Urothelium cell line (cell line): ENCODE data around the gene KLF1.
"Not testable (repeated sequence)": the region's sequence is repeated elsewhere in the genome, so short reads cannot be mapped to it uniquely, and the experiment has no call there.

Experiments
- DNase-seq: peaks from one replicate; pipeline ENCODE4 v3.0.0; 2011; ENCODE audit warnings: low spot score, mixed read lengths
- FAIRE-seq: peaks from 2 replicates; lab custom pipeline; 2011; peaks lifted over from hg19 to GRCh38; lab: Jason Lieb, UNC

KLF1 gene

DNA sequence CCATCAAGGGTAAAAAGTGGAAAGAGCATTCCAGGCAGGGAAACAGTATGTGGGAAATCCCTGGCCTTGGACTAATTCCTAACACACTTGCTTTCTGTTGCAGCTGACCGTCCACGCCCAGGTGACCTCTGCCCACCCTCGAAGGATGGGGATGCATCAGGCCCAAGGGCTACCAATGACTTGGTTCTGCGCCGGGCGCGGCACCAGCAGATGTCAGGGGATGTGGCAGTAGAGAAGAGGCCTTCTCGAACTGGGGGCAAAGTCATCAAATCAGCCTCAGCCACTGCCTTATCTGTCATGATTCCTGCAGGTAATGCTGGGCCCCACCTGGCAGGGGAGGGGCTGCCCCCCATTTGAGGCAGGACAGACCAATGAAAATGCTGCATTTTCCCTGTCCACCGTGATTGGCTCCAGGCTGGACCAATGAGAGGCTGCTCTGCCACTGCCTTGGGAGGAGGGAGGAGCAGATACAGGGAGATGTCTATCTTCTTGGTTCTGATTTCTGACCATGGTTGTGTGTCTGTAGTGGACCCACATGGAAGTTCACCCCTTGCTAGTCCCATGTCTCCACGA is 18.4 kb downstream of the KLF1 start:
- no peak for DNase-seq
- FAIRE-seq: no peak

DNA sequence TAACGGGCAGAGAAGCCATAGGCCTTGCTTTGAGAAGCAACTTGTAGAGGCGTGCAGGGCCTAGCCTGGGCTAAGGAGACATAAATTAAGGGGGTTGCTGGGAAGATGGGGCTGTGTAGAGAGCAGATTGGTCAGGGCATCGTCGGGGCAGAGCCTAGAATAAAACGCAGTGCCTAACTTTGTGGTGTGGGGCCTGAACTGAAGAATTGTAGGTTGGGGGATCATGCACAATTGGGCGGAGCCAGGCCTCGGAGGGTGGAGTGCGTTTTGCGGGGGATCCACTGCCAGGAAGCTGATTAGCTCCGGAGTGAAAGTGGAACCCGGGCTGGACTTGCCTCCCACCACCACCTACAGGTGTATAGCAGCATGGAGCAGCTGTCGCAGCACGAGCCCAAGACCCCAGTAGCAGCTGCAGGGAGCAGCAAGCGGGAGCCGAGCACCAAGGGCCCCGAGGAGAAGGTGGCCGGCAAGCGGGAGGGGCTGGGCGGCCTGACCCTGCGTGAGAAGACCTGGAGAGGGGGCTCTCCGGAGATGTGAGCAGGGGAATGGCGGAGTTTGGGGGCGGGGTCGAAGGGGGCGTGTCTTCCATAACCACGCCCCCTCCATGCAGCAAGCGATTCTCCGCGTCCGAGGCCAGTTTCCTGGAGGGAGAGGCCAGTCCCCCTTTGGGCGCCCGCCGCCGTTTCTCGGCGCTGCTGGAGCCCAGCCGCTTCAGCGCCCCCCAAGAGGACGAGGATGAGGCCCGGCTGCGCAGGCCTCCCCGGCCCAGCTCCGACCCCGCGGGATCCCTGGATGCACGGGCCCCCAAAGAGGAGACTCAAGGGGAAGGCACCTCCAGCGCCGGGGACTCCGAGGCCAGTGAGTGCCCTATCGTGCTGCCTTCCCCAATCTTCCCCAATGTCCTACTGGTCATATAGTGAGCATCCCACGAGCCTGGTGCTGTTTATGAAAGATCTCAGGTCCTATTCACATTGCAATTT is 19.6 kb downstream of the KLF1 start:
- no peak for DNase-seq
- FAIRE-seq: no peak

DNA sequence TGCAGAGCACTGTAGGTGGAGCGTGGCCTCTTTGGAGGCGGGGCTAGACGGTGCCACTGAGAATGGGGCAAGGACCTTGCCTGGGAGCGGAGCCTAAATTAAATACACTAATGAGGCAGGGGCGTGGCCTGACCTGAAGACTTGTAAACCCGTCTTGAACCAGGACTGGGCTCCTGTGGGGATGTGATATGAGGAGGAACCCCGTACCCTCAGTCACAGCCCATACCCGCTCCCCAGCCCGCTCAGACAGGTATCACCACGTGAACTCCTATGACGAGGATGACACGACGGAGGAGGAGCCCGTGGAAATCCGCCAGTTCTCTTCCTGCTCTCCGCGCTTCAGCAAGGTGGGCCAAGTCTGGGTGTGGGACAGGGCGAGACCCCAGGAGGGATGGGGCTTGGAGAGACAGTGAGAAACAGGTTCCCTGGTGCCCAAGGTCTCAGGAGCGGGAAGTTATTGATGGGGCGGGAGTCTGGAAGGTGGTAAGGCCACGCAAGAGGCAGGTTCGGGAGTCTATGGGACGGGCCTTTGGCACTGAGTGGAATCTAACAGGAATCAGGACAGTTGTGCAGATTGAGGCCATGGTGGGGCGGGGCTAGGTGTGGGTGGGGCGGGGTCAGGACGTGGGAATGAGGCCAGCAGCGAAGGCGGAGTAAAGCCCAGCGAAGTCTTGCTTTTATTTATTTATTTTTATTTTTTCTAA is 20.4 kb downstream of the KLF1 start:
- DNase-seq: no peak
- no peak for FAIRE-seq

DNA sequence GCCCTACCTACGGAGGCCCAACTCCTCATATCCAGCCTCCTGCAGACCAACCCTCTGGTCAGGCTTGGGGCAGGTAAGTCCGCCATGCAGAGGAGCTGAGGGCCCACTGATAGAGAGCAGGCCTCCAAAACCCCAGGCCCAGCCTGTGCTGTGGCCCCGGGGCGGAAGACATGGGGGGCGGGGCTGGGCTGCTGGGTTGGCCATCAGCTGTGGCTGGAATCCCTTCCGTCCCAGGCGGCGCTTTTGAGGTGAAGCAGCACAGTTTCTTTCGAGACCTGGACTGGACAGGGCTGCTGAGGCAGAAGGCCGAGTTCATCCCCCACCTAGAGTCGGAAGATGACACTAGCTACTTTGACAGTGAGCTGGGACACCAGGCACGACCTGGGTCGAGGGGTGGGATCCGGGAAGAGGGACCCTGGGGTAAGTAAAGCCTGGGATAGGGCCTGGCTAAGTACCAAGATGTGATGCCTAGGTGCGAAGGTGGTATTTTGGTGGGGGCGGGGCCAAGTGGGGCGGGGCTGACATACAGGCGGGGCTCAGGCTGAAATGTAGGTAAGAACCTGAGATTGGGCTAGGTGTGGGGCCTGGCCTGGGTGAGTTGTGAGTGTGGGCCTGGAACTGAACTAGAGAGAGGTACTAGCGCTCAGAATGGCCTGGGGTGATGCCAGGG is 21.1 kb downstream of the KLF1 start:
- DNase-seq (no peak), FAIRE-seq (no peak)

DNA sequence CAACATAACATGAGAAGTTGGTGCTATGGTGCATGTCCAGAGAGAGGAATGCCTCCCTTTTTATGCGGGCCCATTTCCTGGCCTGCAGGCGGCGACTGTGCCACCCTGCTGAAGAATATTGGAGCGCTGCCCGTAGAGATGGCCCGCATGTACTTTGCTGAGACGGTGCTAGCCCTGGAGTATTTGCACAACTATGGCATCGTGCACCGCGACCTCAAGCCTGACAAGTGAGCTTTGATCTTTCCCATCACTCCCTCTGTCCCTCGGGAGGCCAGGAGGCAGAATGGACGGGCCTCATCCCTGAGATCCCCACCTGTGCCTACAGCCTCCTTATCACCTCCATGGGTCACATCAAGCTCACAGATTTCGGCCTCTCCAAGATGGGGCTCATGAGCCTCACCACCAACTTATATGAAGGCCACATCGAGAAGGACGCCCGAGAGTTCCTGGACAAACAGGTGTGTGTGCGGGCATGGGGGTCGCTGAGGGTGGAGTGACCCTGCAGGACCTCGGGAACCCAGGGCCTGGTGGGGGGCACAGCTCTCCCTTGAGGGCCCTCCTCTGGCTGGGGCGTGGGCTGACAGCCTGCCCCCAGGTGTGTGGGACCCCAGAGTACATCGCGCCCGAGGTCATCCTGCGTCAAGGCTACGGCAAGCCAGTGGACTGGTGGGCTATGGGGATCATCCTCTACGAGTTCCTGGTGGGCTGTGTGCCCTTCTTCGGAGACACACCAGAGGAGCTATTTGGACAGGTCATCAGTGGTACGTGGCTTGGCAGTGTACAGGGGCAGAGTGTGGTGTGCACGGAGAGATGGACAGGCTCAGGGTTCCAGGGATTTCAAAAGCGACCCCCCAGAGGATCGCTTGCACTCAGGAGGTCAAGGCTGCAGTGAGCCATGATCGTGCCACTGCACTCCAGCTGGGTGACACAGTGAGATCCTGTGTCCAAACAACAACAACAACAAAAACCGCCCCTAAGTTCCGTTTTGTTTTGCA is 22.0 kb downstream of the KLF1 start:
- FAIRE-seq (no peak), DNase-seq (no peak)

DNA sequence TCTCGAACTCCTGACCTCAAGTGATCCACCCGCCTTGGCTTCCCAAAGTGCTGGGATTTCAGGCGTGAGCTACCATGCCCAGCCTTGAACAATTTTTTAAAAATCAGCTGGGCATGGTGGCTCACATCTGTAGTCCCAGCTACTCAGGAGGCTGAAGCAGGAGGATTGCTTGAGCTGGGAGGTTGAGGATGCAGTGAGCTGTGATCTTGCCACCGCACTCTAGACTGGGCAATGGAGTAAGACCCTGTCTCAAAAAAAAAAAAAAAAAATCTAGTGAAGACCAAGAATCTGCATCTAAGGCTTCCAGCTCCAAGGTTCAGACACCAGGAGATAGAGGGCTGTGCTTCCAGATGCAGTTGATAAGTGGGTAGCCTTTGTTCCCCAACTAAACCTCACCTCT is 22.9 kb downstream of the KLF1 start:
- no peak for DNase-seq
- FAIRE-seq: no peak

DNA sequence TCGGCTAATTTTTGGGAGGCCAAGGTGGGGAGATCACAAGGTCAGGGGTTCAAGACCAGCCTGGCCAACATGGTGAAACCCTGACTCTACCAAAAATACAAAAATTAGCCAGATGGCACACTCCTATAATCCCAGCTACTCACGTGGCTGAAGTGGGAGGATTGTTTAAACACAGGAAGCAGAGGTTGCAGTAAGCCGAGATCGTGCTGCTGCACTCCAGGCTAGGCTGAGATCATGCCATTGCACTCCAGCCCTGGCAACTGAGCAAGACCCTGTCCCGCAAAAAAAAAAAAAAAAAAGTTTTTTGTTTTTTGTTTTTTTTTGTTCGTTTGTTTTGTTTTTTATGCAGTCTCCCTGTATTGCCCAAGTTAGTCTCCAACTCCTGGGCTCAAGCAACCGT is 27.5 kb downstream of the KLF1 start:
- DNase-seq (no peak), FAIRE-seq (no peak)

DNA sequence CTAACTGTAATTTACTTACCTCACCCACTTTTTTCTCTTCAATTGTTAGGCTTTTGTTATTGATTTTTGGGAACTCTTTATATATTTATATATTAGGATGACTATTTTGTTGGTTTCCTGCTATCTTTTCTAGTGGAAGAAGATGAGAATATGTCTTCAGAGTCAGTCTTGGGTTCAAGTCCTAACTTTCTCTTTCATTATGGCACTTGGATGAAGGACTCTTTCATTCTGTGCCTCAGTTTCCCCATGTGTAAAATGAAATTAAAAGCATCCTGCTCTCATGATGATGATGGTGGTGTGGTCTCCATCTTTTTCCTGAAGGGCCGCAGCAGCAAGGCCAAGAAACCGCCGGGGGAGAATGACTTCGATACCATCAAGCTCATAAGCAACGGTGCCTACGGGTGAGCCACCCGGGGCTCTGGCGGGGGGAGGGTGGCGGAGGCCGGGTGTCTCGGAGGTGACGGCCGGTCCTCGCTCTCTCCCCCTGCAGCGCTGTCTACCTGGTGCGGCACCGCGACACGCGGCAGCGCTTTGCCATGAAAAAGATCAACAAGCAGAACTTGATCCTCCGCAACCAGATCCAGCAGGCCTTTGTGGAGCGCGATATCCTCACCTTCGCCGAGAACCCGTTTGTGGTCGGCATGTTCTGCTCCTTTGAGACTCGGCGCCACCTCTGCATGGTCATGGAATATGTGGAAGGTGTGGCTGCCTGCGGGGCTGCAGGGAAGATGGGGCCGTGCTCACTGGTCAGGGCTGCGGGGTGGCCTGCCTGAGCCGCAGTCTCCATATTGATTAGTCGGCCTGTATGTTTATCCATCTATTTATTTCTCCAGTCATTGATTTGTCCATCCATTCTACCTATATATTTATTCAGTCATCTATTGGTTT is 28.7 kb downstream of the KLF1 start:
- no peak for FAIRE-seq
- DNase-seq: no peak

DNA sequence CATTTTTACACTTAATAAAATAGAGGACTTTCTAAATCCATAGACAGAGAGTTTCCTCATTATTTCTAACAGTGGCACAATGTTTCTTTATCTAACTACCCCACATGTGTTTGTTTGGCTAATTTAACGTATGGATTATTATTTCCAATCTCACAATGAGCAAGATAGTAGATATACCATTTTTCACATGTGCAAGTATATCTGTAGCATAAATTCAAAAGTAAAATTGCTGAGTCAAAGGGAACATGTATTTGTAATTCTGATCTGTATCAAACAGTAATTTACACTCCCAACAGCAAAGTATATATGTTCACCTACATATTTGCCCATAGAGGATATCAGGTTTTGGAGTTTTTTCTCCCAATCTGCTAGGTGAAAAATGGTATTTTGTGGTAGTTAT is 30.3 kb downstream of the KLF1 start:
- FAIRE-seq (no peak), DNase-seq (no peak)

DNA sequence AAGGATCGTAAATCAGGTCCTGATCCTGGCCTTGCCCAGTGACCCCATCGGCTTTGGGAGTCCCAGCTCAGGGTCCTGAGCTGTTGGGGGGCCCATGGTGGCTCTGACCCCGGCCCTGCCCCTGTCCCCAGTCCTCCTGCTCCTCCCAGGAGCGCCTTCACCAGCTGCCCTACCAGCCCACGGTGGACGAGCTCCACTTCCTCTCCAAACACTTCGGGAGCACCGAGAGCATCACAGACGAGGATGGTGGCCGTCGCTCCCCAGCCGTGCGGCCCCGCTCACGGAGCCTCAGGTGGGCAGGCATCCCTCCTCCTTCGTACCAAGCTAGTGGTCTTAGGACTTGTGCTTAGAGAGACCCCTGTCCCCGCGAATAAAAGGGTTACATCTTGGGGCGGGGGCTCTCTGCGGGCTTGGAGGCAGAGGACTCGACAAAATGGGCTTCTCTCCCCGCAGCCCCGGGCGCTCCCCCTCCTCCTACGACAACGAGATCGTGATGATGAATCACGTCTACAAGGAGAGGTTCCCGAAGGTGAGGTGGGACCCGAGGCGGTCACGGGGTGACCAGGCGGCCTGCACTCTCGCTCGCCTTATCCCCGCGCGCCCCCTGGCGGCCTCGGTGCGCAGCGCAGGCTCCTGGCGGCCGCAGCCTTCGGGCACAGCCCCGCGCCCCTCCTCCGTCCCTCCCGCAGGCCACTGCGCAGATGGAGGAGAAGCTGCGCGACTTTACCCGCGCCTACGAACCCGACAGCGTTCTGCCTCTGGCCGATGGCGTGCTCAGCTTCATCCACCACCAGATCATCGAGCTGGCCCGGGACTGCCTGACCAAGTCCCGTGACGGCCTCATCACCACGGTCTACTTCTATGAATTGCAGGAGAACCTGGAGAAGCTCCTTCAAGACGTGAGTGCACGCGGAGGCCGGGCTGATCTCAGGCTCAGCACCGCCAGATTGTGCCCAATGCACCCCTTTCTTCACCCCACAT is 39.6 kb downstream of the KLF1 start:
- DNase-seq (peak; percentile 83), FAIRE-seq (no peak)

DNA sequence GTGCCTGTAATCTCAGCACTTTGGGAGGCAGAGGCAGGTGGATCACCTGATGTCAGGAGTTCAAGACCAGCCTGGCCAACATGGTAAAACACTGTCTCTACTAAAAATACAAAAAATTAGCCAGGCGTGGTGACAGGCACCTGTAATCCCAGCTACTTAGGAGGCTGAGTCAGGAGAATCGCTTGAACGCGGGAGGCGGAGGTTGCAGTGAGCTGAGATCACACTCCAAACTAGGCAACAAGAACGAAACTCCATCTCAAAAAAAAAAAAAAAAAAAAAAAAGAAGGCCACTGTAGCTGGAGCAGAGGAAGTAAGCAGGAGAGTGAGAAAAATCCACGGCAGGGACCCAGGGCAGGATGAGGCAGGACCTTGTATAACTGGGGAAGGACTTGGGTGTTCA is 40.4 kb downstream of the KLF1 start:
- not testable (repeated sequence) for FAIRE-seq, DNase-seq

DNA sequence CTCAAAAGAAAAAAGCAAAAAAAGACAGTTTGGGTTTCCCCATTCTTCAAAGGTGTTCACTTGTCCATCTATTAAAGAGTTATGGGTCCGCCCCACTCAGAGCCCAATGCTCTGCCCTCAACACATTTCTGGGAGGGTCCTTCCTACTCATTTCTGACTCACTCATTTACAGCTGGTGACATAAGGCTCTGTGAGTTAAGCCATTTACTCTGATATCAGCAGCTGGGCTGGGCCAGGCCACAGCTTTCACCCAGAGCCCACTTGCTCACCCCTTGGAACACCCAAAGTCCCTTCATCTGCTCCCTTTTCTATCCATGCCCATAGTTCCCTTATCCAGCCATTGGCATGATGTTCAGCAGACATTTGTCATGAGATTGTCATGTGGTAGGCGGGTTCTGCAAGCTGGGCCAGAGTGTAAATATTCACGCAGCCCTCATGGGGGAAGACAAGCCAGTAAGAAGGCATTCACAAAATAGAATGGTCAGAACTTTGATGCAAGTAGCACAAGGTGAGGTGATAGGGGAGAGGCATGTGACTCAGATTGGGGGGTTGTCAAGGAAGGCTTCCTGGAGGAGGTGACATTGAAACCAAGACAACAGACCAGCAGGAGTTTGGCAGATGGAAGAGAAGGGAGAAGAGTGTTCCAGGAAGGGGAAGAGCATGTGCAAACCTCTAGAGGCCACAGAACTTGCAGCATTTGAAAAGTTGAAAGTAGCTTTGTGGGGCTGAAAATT is 42.8 kb downstream of the KLF1 start:
- no peak for DNase-seq
- no peak for FAIRE-seq

DNA sequence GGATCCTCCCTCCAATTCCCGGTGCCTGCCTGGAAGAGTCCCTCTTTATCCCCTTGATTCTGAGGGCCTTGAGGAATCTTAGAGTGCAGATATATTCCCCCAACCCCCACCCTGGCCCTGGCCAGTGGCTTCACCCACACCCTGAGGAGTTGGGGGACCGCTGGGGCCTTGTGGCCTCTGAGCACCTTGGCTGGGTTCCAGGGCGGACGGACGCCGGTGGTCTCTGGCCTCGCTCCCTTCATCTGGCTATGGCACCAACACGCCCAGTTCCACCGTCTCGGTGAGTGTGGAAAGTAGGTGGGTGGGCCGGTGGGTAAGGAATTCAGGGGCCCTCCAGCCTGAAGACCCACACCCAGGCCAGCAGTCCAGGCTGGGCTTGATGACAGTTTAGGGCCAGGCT is 43.7 kb downstream of the KLF1 start:
- DNase-seq (no peak), FAIRE-seq (no peak)

DNA sequence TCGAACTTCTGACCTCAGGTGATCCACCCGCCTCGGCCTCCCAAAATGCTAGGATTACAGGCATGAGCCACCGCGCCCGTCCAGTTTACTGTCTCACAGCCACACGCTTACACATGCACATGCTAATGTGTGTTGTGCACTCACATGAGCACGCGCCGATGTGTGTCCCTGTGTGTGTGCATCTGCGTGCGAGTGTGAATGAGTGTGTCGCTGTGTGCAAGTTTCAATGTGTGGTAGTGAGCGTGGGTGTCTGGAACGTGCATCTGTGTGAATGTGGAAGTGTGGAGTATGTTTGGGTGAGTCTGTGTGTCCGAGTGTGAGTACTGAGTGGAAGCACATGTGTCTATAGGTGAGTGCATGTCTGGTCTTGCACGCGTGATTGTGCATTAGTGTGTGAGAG is 44.5 kb downstream of the KLF1 start:
- DNase-seq (no peak), FAIRE-seq (no peak)

DNA sequence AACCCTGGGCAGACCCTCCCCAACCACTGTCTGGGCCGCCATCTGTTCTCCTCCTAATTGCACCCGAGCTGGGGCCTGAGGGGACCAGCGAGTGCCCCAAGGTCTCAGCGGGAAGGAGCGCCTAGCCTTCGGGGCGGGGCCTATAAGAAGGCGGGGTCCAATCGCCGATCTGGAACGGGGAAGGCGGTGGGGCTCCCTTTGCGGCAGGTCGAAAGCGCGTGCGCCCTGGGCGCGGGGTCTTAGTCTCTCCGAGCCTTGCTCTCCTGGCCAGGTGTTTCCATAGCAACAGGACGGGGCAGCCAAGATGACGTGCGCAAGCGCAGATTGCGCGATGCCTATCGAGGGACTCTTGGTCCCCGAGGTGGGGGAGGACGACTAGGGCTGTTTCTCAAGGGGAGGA is 45.9 kb downstream of the KLF1 start:
- no peak for FAIRE-seq
- no peak for DNase-seq

DNA sequence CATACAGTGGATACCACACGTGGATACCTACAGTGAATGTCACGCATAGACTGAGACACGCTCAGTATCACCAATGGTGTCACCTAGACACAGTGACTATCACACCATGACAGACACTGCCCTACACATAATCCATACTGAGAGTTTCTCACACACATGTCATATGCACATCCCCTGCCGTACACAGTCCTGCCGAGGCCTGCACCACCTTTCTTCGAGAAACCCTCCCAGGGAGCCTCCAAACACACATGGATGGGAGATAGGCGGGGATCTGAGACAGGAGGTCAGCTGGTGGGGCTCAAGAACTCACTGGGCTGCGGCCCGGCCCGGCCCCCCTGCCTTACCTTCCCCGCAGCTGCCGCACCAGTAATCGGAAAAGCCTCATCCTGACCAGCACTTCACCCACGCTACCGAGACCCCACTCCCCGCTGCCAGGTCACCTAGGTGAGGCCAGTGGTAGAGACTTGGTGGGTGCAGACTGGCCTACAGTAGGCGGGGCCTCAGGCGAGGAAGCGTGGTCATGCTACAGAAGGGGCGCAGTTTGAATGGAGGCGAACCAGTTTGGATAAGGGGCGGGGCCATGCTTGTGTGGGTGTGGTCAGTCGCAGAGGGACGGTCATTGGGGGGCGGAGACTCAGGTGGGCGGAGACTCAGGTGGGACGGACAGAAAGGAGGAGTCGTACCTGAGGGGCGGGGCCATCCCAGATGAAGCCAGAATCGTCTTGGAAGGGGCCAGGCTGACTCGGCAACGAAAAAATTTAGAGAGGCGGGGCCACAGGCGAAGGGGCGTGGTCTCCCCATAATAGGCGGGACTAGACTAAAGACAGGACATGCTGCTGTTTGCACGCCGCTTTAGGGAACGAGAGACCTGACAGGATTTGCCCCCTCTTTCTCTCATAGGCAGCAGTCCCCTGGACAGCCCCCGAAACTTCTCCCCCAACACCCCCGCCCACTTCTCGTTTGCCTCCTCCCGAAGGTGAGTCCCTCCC is 46.6 kb downstream of the KLF1 start:
- FAIRE-seq (no peak), DNase-seq (peak; percentile 42)
